Urothelium cell line (cell line): ENCODE data around the gene COL20A1.
"Not testable (repeated sequence)": the region's sequence is repeated elsewhere in the genome, so short reads cannot be mapped to it uniquely, and the experiment has no call there.

Experiments used
- DNase-seq: peaks from one replicate; pipeline ENCODE4 v3.0.0; 2011; ENCODE audit warnings: low spot score, mixed read lengths
- FAIRE-seq: peaks from 2 replicates; lab custom pipeline; 2011; peaks lifted over from hg19 to GRCh38; lab: Jason Lieb, UNC

Gene COL20A1

DNA sequence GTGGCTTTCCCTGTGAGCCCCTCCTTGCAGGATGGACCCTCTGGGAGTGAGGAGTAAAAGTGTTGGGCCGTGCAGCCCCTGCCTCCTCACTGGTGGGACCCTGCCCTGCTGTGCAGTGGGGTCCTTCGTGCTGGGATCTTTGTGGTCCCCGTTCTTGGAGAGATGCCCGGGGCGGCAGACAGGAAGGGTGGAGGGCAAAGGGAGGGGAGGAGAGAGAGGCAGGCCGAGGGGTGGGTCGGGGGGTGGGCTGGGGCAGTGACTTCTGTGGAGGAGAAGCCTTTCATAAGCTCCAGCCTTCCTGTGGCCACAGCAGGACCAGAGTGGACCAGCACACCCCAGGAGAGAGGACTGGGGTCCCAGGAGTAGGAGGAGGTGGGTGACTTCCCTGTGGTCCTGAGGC lies at the start of gene COL20A1:
Gene COL20A1 (plus strand): TSS at position 283 of the 400 bp plus-strand sequence. CDS start 1,922 bp downstream, outside the sequence.
- DNase-seq (no peak), FAIRE-seq (no peak)

DNA sequence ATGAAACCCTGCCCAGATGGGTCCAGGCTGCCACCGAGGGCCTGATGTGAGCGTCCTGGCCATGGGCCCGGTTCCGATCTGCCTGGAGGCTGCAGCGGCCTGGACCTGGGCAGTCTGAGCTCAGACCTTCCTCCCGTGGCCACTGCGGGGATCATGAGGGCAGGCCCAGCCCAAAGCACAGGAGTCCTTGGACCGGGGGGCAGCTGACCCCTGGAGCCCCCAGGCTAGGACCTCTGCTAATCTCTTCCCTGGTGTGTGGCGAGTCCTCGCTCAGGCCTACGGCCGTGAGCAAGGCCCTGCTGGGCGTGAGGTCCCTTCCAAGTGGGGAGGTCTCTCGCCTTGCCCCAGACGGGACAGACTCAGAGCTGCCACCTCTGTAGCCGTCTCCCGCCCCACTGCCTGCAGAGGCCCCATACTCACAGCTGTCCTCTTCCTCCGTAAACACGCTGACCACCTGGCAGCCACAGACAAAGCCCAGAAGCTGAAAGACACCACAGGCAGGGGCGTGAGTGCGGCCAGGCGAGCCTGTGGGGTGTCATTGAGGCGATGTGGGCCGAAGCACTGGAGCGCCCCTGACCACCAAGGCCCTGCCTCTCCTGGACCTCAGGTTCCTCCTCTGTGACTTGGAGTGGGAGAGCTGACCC lies 49.3 kb upstream of the COL20A1 start:
- peak; percentile 62 for FAIRE-seq

DNA sequence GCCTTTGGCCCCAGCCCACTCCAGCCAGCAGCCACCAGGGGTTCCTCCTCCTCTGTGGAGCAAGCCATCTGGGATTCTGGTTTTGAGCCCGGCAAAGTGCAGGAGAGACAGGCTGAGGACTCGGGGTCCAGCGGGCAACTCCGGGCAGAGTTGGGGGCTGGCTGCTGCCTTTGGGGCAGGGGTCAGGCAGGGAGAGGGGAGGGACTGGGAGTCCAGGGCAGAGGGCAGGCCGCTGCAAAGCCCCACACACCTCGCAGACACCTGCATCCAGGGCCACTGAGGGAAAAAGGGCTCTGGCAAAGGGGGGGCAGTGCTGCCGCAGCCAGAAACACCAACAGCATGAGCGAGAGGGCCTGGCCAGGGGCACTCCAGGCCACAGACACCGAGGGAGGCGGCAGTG lies 48.5 kb upstream of the COL20A1 start:
- DNase-seq = no peak

More for the DNA sequence above, 49.3 kb upstream of the COL20A1 start:
- DNase-seq = no peak

DNA sequence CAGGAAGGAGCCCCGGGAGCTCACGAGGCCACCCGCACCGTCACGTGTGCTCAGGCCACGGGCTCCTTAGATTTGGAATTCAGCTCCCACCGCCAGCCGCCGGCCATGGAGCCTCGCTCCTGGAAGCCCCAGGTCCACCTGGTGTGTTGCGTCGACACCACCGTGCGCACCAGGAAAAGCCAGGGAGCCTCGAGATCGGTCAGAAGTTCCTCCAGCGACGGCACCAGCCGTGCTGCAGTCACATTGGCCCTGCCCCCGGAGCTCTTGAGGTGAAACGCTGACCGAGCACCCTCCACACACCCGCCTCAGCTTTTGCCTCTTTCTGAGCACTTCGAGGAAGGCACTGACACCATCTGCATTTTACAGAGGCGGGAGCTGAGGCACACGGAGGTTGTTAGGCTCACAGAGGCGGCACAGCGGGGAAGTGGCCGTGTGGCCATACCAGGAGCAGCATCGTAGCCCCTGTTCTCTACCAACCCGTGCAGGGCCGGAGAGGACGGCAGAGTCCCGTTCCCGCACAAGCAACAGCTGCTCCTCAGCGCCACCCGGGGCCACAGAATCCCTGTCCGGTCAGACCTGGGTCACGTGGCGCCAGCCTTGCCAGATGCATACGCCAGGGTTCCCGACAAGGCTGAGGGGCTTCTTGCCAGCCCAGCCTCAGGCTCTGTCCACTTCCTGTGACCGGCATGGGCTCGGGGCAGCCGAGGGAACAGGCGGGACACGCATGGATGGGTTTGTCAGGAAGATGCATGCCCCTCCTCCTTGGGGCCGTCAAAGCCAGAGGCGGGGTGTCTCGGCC lies 46.3 kb upstream of the COL20A1 start:
- DNase-seq = no peak
- no peak for FAIRE-seq

More for the DNA sequence above, 48.5 kb upstream of the COL20A1 start:
- FAIRE-seq = no peak

DNA sequence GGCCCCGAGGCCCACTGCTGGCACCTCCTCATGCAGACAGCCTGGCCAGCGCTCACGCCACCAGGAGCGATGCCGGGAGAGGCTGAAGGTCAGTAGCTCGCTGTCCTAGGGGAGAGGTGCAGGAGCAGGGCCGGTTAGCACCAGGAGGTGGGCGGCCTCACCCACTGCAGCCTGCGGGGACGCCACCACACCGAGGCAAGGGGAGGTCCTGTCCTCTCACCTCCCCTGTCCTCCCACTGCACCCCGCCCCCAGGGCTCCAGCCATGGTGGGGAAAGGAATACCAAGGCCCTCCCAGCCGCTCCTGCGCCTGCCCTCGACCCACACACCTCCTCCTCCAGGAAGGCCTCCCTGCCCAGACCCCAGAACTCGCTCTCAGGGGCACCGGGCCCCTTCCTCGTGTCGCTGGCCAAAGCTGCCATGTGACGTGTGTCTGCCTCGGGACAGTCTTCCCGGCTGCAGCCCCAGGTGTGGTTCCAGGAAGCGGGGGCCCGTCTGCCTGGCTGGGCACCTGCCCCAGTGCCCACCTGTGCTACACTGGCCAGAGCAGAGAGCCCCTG lies 45.2 kb upstream of the COL20A1 start:
- no peak for DNase-seq
- FAIRE-seq = no peak

DNA sequence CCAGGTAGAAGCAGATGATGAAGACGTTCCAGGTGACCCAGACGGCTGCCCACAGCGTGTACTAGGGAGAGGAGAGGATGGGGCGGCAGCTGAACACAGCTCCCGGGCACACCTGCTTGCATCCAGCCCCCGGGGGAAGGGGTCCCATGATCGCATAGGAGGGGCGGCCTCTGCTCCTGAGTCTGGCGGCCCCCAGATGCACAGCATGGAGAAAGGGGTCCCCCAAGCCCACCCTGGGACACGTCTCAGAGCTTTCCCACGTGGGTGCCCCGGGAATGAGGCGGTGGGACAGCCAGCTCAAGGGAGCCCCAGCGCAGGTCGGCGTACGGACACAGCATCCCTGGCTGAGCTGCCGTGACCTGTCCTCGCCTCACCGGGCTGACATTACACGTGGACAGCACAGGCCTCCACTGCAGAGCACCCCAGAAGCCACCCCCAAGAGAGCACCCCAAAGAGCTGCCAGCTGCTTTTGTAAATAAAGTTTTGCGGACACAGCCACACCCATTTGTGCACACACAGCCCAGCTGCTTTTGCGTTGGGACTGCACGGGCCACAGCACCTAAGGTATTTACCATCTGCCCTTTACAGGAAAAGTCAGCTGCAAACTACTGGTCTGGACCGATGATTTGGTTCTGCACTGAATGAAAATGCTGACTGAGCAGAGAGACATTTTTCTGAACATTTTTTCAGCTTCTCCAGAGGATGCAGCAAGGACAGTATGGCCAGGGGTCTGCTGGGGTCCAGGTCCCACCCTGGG lies 44.0 kb upstream of the COL20A1 start:
- peak; percentile 79 for FAIRE-seq
- DNase-seq = no peak

DNA sequence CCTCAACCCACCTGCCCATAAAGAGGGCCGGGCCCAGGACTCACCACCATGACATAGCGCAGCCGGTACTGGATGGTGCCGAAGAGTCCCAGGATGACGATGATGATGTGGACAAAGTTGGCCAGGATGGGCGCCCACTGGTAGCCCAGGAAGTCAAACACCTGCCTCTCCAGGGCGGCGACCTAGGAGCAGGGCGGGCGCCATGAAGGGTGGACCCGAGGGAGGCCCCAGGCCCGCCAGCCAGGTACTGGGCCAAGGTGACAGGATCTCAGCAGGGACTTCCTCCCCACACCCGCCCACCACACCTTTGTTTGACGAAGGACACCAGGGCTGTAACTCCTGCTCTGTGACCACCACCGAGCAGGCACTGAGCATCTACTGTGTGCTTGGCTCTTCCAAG lies 43.1 kb upstream of the COL20A1 start:
- peak; percentile 83 for FAIRE-seq
- DNase-seq = no peak

DNA sequence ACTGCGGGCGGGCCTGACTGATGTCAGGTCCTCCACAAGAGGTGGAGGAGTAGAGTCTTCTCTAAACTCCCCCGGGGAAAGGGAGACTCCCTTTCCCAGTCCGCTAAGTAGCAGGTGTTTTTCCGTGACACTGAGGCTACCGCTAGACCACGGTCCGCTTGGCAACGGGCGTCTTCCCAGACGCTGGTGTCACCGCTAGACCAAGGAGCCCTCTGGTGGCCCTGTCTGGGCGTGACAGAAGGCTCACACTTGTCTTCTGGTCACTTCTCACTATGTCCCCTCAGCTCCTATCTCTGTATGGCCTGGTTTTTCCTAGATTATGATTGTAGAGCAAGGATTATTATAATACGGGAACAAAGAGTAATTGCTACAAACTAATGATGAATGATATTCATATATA lies 41.6 kb upstream of the COL20A1 start:
- not testable (repeated sequence) for FAIRE-seq

DNA sequence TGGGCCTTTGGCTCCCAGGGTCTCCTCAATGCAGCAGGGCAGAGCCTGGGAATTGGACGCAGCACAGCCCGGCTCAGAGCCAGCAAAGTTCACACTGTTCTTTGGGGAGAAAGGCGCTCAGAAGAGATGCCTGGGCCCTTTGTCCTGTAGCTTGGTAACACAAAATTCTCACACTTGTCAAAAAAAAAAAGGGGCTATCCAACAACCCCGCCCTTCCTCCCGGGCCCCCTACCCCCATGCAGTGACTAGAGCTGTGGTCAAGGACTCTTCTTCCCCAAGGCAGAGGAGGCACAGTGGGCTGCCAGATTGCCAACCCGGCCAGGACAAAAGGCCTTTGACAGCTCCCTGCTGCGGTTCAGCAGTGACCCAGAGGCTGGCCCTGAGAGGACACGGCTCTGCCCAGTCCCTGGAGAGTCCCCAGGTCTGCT lies 40.7 kb upstream of the COL20A1 start:
- FAIRE-seq = no peak
- no peak for DNase-seq

More for the DNA sequence above, 41.6 kb upstream of the COL20A1 start:
- DNase-seq = not testable (repeated sequence)

DNA sequence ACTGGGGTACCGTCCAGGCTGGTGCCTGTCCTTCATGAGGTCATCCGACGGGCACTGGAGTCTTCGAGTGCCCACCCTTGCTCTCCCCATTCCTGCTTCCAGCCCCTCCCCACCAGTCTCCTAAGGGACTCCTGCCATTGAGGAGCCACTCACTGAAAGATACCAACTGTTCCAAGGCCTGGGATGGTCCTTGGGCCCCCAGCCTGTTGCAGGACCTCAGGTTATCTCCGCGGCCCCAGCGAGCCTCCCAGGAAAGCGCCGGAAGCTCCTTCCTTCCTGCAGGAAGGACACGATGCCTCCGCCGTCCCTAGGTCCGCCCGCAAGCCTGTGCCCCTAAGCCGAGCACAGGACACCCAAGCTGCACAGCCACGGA lies 39.9 kb upstream of the COL20A1 start:
- DNase-seq = no peak
- FAIRE-seq = no peak

DNA sequence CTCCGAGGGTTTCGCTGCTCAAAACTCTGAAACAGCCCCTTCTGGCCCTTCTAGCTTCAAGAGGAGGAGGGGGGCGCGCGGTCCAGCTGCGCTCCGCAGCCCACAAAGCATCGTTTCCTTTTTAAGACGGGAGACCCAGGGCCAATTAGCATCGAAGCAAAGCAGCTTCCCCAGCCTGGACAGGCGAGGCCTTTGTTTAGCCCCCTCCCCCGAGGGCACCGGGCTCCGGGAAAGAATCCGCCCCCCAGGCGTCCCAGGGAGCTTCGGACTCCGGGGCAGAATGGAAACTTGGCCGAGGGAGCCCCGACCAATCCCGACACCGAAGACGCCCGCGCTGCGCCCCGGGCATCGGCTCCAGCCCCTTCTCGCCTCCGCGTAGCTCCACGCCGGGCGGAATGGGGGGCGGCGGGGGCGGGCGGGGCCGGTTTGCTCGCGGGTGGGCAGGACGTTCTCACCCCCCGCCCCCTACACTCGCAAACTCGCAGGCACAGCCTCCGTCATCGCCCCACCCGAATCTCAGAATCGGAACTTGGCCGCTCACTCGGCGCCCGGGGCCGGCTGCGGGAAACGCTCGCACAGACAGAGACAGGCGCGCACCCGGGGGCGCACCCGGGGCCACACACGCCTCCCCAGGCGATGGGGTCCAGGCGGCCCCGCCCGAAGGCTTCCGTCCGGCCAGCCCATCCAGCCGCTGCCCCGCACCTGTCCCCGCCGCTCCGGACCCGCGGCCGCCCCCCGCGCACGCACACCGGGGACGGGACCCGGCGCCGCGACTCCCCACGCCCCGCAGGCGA lies 39.4 kb upstream of the COL20A1 start:
- DNase-seq = no peak
- FAIRE-seq = peak; percentile 55

DNA sequence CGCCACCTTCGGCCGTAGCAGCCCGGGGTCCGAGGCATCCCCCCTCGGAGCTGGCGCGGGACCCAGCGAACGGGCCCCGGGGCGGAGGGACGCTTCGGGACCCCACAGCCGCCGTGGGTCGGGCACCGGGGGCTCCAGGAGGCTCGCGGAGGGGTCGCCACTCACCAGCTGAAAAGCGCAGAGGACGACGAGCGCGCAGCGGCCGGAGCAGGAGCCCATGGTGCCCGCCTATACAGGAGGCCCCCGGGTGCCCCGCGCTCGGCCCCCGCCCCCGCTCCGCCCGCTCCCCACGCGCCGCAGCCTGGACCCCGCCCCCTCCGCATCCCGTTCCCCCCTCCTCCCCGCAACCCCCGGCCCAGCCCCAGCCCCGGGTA lies 38.8 kb upstream of the COL20A1 start, which contains the start of gene NKAIN4:
Gene NKAIN4 (minus strand): TSS at position 232 of the 374 bp plus-strand sequence. CDS start 13 bp downstream, at position 219.
- DNase-seq (no peak), FAIRE-seq (no peak)

DNA sequence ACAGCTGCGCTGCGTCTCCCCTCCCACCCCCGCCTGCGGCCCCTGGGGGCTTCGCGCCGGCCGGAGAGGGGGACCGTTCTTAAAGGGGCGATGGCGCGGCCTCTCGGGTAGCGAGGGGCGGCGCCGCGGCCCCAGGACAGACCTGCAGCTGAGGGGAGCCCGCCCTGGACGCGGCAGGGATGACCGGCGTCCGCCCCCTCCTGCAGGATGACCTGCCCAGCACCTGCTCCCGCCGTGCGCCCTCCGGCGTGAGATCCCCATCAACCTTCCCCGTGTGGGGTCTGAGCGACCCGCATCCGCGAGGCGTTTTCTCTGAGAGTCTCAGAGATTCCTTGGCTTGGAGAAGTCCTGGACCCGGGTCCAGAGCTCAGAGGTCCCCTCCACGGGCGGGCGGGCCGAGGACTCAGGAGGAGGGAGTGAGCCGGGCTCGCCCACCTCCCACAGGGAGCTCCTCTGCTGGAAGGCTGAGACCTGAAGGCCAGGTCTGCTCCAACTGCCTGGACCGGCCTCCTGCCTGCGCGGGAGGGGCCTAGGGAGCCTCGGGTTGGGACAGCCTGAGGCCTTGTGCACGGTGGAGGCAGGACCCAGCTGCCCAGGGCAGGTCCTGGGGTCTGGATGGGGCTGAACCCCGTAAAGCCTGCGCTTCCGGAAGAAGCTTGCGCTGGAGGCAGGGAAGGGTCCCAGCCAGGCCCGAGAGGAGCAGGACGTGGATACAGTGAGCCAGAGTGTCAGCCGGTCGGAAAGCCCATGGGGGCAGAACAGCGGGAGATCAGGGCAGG lies 38.2 kb upstream of the COL20A1 start:
- DNase-seq = no peak
- FAIRE-seq = peak; percentile 75

DNA sequence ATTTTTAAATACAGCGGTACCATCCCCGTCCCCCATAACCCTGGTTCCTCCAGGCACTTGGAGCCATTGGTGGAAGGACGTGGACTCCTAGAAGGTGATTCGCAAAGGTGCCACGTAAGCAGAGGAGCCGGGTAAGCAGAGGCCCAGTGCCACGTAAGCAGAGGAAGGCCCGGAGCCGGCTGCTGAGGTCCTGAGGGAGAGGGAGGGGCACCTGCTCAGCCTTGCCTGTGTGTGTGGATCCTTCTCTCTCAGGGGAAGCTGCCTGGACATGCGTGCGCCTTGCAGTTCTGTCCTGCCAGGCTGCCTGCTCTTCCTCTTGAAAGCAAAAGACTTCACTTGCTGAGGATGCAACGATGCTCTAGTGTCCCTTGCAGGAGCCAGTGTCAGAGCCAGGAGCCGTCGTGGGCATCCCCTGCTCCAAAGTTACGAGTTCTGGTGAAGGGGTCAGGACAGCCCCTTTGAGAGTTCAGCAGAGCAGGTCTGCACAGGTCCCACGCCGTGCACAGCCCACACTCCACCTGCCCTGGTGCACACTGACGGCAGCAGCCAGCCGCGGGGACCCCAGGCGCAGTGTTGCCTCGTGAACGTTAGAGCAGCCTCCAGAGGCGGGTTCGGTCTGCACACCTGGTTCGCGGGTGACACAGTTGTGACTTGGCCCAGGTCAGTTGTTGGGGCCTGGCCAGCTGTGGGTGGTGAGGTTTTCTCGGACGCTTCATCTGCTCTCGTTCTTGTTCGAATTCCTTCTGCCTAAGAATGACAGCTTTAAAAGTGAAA lies 36.9 kb upstream of the COL20A1 start:
- DNase-seq = no peak
- FAIRE-seq = no peak

DNA sequence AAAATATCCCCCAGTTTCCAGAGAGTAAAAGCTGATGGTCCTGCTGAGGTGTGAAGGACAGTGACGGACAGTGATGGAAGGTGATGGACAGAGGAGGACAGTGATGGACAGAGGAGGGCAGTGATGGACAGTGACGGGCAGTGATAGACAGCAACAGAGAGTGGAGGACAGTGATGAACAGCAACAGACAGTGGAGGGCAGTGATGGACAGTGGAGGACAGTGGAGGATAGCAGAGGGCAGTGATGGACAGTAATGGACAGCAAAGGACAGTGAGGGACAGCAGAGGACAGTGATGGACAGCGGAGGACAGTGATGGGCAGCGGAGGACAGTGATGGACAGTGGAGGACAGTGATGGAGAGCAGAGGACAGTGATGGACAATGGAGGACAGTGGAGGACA lies 36.0 kb upstream of the COL20A1 start:
- no peak for DNase-seq
- peak; percentile 99 for FAIRE-seq

DNA sequence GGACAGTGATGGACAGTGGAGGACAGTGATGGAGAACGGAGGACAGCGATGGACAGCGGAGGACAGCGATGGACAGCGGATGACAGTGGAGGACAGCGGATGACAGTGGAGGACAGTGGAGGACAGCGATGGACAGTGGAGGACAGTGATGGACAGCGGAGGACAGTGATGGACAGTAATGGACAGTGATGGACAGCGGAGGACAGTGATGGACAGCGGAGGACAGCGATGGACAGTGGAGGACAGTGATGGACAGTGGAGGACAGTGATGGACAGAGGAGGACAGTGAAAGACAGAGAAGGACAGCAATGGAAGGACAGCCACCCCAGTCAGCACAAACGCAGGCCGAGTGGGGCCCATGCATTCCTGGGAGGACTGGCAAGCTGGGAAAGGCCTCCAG lies 35.4 kb upstream of the COL20A1 start:
- no peak for DNase-seq

DNA sequence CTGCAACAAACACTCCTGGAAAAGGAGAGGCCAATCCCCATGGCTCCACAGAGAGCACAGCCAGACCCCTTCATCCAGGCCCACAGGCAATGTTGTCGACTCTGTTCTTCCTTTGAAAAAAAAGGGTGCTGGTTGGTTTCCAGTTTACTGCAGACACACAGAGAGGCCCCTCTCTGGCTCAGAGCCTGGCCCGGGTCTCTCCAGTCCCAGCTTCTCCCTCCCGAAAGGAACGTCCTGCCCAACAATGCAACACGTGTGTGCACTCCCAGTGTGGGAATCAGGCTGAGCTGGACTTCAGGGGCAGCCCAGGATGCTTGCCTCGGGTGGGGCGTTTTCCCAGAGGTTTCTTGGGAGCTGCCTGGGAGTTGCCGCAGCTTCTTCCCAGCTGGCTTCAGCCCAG lies 34.2 kb upstream of the COL20A1 start:
- DNase-seq (no peak), FAIRE-seq (peak; percentile 87)

More for the DNA sequence above, 35.4 kb upstream of the COL20A1 start:
- no peak for FAIRE-seq

DNA sequence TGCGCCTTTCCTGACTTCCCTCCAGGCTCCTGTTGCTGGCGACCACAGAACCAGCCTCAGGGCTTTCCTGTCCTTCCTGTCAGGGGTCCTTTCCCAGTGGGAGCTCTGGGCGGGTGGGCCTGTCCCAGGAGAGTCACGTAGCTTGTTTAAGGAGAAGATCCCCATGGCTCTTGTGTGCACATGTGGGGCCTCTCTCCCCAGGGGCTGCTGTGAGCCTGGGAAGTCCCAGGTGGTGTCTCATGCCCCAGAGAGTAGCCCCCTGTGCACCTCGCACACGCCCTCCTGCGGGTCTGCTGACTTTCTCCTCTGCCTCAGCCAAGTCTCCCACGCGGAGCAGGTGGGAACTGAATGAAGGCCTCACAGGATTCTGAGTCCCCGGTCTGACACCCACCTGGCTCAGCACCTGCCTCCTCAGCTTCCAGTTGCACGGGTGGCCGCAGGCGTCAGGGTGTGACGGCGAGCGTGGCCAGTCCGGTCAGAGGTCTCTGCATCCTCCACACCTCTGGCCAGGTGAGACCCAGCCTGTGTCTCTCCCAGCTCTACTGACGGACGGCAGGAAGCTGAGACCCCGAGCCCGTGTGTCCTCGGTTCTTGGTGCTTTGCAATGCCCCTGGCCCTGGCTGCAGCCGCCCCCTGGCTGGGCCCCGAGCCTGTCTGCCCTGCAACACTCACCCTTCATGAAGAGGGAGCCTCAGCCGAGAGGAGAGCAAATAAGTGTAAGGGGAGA lies 33.1 kb upstream of the COL20A1 start:
- peak; percentile 55 for FAIRE-seq
- no peak for DNase-seq
